ELF-1 (cell line): Measurements from ENCODE around the gene PRSS57.
"Not testable (repeated sequence)": the region's sequence is repeated elsewhere in the genome, so short reads cannot be mapped to it uniquely, and the experiment has no call there.

Experiments
- DNase-seq: peaks from one replicate; pipeline ENCODE4 v3.0.0-alpha.2; 2016; ENCODE audit warnings: low read depth, low spot score

The PRSS57 gene

GRCh38 chr19:695352-695949, at the start of gene PRSS57:
TSS of gene PRSS57 (minus strand) at chr19:695452. CDS start at chr19:695430, 22 bp downstream.
- DNase-seq, result no peak

- peak; percentile 66 for DNase-seq
These were observed 48.0 kb upstream of the PRSS57 start for GRCh38 chr19:743168-743687.

GRCh38 chr19:742540-743075, 47.4 kb upstream of the PRSS57 start:
- no peak for DNase-seq

GRCh38 chr19:741506-742131, 46.4 kb upstream of the PRSS57 start:
- peak; percentile 69 for DNase-seq

- not testable (repeated sequence) for DNase-seq
These were observed 45.7 kb upstream of the PRSS57 start for GRCh38 chr19:740816-741505.

GRCh38 chr19:739998-740715, 44.9 kb upstream of the PRSS57 start:
- no peak for DNase-seq

GRCh38 chr19:738509-739128, 43.4 kb upstream of the PRSS57 start:
- no peak for DNase-seq

GRCh38 chr19:737591-738093, 42.4 kb upstream of the PRSS57 start:
- DNase-seq, result peak; percentile 70

- no peak for DNase-seq
These were observed 40.9 kb upstream of the PRSS57 start for GRCh38 chr19:736125-736524.

GRCh38 chr19:734716-735115, 39.5 kb upstream of the PRSS57 start:
- no peak for DNase-seq

GRCh38 chr19:732148-733069, 37.2 kb upstream of the PRSS57 start:
- DNase-seq, result no peak

GRCh38 chr19:731000-731399, 35.7 kb upstream of the PRSS57 start:
- DNase-seq, result no peak

- no peak for DNase-seq
These were observed 34.9 kb upstream of the PRSS57 start for GRCh38 chr19:729965-730668.

GRCh38 chr19:729564-729963, 34.3 kb upstream of the PRSS57 start:
- not testable (repeated sequence) for DNase-seq

- no peak for DNase-seq
These were observed 32.8 kb upstream of the PRSS57 start for GRCh38 chr19:728011-728410.

GRCh38 chr19:726993-727956, 32.0 kb upstream of the PRSS57 start:
- no peak for DNase-seq

- no peak for DNase-seq
These were observed 30.3 kb upstream of the PRSS57 start for GRCh38 chr19:725461-726089.

GRCh38 chr19:723714-724113, 28.5 kb upstream of the PRSS57 start:
- no peak for DNase-seq
